ENCODE results near the gene FIBCD1. TPM values are rescaled to one million over a fixed set of nuclear protein-coding genes. Genes with fewer than 3 reads are reported as not detected.
"Not testable (repeated sequence)": the region's sequence is repeated elsewhere in the genome, so short reads cannot be mapped to it uniquely, and the experiment has no call there.

Gene FIBCD1
- polyA plus RNA-seq, 1 donor (not counting 4 experiments of a cell fraction or from before 2014, with no cell fraction given): 0.79 TPM

DNA sequence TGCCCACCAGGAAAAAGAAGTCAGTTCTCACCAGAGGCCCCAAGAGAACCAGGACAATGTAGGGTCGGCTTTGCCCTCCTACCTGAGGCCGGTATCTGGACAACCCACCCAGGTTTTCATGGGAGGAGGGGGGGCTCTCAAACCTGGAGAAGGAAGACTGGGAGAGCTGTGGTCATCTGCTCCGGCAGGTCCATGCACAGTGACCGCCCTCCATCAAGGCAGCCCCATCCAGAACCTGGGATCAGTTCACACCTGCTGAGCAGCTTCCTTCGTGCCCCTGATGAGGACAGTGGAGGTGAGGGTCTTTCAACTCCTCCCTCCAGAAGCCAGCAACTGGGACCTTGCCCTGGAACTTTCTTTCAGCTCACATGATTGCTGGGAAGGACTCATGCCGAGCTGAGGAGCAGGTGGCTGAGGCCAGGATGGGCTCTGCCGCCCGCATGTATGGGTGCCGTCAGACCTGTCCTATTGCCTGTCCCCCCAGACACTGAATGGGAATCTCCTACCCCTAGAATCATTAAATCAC, 20.8 kb upstream of the FIBCD1 start:
- Histone ChIP-seq H3K9me1 (ENCODE audit: control insufficient read depth, extremely low read depth, insufficient read depth, low read length) (peaks cover 3% of the 10 kb centered on the region), H3K9me3 (ENCODE audit: control insufficient read depth, low read depth, low read length) (no peaks in the 10 kb centered on the region), H3K4me2 (ENCODE audit: control insufficient read depth, extremely low read depth, insufficient read depth, low read depth, low read length) (no peak overlapping the region), H3K4me1 (ENCODE audit: control insufficient read depth, extremely low read depth, insufficient read depth, low read length) (peaks cover 19% of the 10 kb centered on the region), H3K36me3 (ENCODE audit: control insufficient read depth in 2 of 2, extremely low read depth in 1 of 2, insufficient read depth in 2 of 2, low read length in 2 of 2) (no peaks in the 10 kb centered on the region), H3K79me2 (ENCODE audit: control insufficient read depth, insufficient read depth, low read length) (no peaks in the 10 kb centered on the region), H4K20me1 (ENCODE audit: control insufficient read depth, extremely low read depth, insufficient read depth, low read length) (peaks cover 2% of the 10 kb centered on the region), H3K4me3 (ENCODE audit: control insufficient read depth in 2 of 3, extremely low read depth in 1 of 3, insufficient read depth in 2 of 3, low read depth in 1 of 3, low read length in 3 of 3) (no peak overlapping the region), H2AFZ (ENCODE audit: control insufficient read depth, low read length) (no peak overlapping the region), H3K9ac (ENCODE audit: control insufficient read depth, extremely low read depth, insufficient read depth, low read length) (no peak overlapping the region), H3K27ac (ENCODE audit: control insufficient read depth, insufficient read depth, low read length) (no peak overlapping the region), H3K27me3 (ENCODE audit: control insufficient read depth, extremely low read depth, insufficient read depth, low read length) (peaks cover 24% of the 10 kb centered on the region)
- TF ChIP-seq, protein P1, sequence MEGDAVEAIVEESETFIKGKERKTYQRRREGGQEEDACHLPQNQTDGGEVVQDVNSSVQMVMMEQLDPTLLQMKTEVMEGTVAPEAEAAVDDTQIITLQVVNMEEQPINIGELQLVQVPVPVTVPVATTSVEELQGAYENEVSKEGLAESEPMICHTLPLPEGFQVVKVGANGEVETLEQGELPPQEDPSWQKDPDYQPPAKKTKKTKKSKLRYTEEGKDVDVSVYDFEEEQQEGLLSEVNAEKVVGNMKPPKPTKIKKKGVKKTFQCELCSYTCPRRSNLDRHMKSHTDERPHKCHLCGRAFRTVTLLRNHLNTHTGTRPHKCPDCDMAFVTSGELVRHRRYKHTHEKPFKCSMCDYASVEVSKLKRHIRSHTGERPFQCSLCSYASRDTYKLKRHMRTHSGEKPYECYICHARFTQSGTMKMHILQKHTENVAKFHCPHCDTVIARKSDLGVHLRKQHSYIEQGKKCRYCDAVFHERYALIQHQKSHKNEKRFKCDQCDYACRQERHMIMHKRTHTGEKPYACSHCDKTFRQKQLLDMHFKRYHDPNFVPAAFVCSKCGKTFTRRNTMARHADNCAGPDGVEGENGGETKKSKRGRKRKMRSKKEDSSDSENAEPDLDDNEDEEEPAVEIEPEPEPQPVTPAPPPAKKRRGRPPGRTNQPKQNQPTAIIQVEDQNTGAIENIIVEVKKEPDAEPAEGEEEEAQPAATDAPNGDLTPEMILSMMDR (optimal IDR thresholded peaks at IDR 0.05 in 1 of 3, IDR thresholded peaks at IDR 0.05 in 1 of 3, conservative IDR thresholded peaks at IDR 0.05 in 1 of 3; ENCODE audit: extremely low read depth in 1 of 3, insufficient read depth in 2 of 3, low read length in 3 of 3): no peak
- TF ChIP-seq EZH2 (IDR thresholded peaks at IDR 0.05; ENCODE audit: low read length): no peak
- DNase-seq (ENCODE audit: low read depth, low spot score) (no peak), FAIRE-seq (no peak)
- dilution Hi-C loops (cut with MboI; ENCODE audit: extremely low pct_ligation_motif_present, low sequenced_read_pairs): no loop called here

DNA sequence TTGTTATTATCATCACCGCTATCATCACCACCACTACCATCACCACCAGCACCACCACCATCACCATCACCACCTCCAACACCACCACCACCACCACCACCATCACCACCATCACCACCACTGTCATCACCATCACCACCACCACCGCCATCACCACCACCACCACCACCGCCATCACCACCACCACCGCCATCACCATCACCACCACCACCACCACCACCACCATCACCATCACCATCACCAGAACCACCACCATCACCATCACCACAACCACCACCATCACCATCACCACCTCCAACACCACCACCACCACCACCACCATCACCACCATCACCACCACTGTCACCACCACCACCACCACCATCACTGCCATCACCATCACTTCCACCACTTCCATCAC, 19.5 kb upstream of the FIBCD1 start:
- H3K4me2 ChIP-seq (ENCODE audit: control insufficient read depth, extremely low read depth, insufficient read depth, low read depth, low read length); FAIRE-seq; H3K79me2 ChIP-seq (ENCODE audit: control insufficient read depth, insufficient read depth, low read length); H2AFZ ChIP-seq (ENCODE audit: control insufficient read depth, low read length); dilution Hi-C loops (cut with MboI; ENCODE audit: extremely low pct_ligation_motif_present, low sequenced_read_pairs); H3K9me1 ChIP-seq (ENCODE audit: control insufficient read depth, extremely low read depth, insufficient read depth, low read length); H3K9me3 ChIP-seq (ENCODE audit: control insufficient read depth, low read depth, low read length); H3K4me3 ChIP-seq (ENCODE audit: control insufficient read depth in 2 of 3, extremely low read depth in 1 of 3, insufficient read depth in 2 of 3, low read depth in 1 of 3, low read length in 3 of 3); H3K27ac ChIP-seq (ENCODE audit: control insufficient read depth, insufficient read depth, low read length); H4K20me1 ChIP-seq (ENCODE audit: control insufficient read depth, extremely low read depth, insufficient read depth, low read length); H3K36me3 ChIP-seq (ENCODE audit: control insufficient read depth in 2 of 2, extremely low read depth in 1 of 2, insufficient read depth in 2 of 2, low read length in 2 of 2); H3K9ac ChIP-seq (ENCODE audit: control insufficient read depth, extremely low read depth, insufficient read depth, low read length); DNase-seq (ENCODE audit: low read depth, low spot score): not testable (repeated sequence)
- peaks cover 29% of the 10 kb centered on the region for H3K27me3 ChIP-seq (ENCODE audit: control insufficient read depth, extremely low read depth, insufficient read depth, low read length)
- peaks cover 19% of the 10 kb centered on the region for H3K4me1 ChIP-seq (ENCODE audit: control insufficient read depth, extremely low read depth, insufficient read depth, low read length)

All from keratinocyte (primary cell).